A673 (cell line): Measurements from ENCODE around the gene ANO1. TPM values are rescaled to one million over a fixed set of nuclear protein-coding genes. Genes with fewer than 3 reads are reported as not detected.
A peak's percentile ranks its signal among the peaks of the same experiment; 100 is the strongest.

ENCODE experiments used
- BruUV-seq: library from RNA; stranded (reverse); fragments of 400-500 nt; replicated peaks from 2 replicates; lab custom pipeline; 2021; lab: Mats Ljungman, UMichigan
- CTCF ChIA-PET: fragments of 300-600 bp; sonication (Branson Sonifier 250); formaldehyde crosslinking; loops from one replicate; lab custom pipeline; 2022; ENCODE audit warnings: antibody characterized with exemption; lab: Charles Lee
- POLR2A ChIA-PET: fragments of 300-600 bp; sonication (Branson Sonifier 250); formaldehyde crosslinking; loops from one replicate; lab custom pipeline; 2022; ENCODE audit warnings: antibody characterized with exemption; ENCODE audit not compliant: low non-redundant PET; lab: Charles Lee
- DNase-seq: peaks from one replicate; pipeline ENCODE4 v3.0.0-alpha.2; 2015; ENCODE audit warnings: low spot score
- H3K27ac ChIP-seq: fragments of 200-600 bp; sonication (generic); 2 replicates; pipeline ENCODE4 v1.5.1; 2016; ENCODE audit warnings: mixed run types, low read depth, mild to moderate bottlenecking, mixed read lengths, antibody characterized with exemption, low read length; ENCODE audit not compliant: poor library complexity, severe bottlenecking
- H3K27me3 ChIP-seq: fragments of 200-600 bp; sonication (generic); replicated peaks from 2 replicates; pipeline ENCODE4 v1.6.1; 2017; ENCODE audit warnings: mixed run types, low read depth, mild to moderate bottlenecking, mixed read lengths, antibody characterized with exemption, low read length; ENCODE audit not compliant: insufficient read depth, poor library complexity
- H3K36me3 ChIP-seq: fragments of 200-600 bp; sonication (generic); 2 replicates; pipeline ENCODE4 v1.6.1; 2016; ENCODE audit warnings: mixed run types, mild to moderate bottlenecking, mixed read lengths, antibody characterized with exemption, low read length; ENCODE audit not compliant: insufficient read depth, poor library complexity, severe bottlenecking
- H3K4me1 ChIP-seq: fragments of 200-600 bp; sonication (generic); 2 replicates; pipeline ENCODE4 v1.6.1; 2017; ENCODE audit warnings: mixed run types, mild to moderate bottlenecking, mixed read lengths, antibody characterized with exemption, low read length; ENCODE audit not compliant: insufficient read depth, poor library complexity, severe bottlenecking
- H3K4me3 ChIP-seq: fragments of 200-600 bp; sonication (generic); 2 replicates; pipeline ENCODE4 v1.5.1; 2016; ENCODE audit warnings: low read depth, mixed run types, mild to moderate bottlenecking, mixed read lengths, low read length; ENCODE audit not compliant: poor library complexity, severe bottlenecking
- H3K9me3 ChIP-seq: fragments of 200-600 bp; sonication (generic); 2 replicates; pipeline ENCODE4 v1.6.1; 2016; ENCODE audit warnings: mixed run types, low read depth, mild to moderate bottlenecking, mixed read lengths, antibody characterized with exemption, low read length; ENCODE audit not compliant: poor library complexity, severe bottlenecking
- CTCF ChIP-seq: fragments of 300-800, 200-600 bp; sonication (generic); conservative IDR thresholded peaks from 2 replicates; pipeline ENCODE4 v1.5.1; 2017; ENCODE audit warnings: low read depth, mild to moderate bottlenecking, antibody characterized with exemption, low read length, moderate library complexity, mixed read lengths
- EZH2 ChIP-seq: fragments of 200-600 bp; sonication (generic); IDR thresholded peaks from 2 replicates; pipeline ENCODE4 v1.6.1; 2017; ENCODE audit warnings: borderline replicate concordance, low read depth, mild to moderate bottlenecking, mixed read lengths, antibody characterized with exemption, low read length; ENCODE audit not compliant: poor library complexity, severe bottlenecking
- intact Hi-C: fragments of 100-400 bp; cut with micrococcal nuclease; formaldehyde crosslinking; loops from one replicate; pipeline ENCODE4 v1.10.0; 2022; ENCODE audit not compliant: unreplicated experiment
- total RNA-seq: library from RNA; stranded (reverse); gene quantifications from 2 replicates; pipeline ENCODE4 v1.2.3, GENCODE V29; 2021

Gene ANO1
- total RNA-seq, 1 experiment from 2014 or later: 0.90 TPM

- peaks cover 39% of the 10 kb centered on the region for H3K4me1 ChIP-seq
- CTCF ChIA-PET: no interaction called here
- BruUV-seq: no TSS peak
These were observed 60.3 kb downstream of the ANO1 start for GRCh38 chr11:70138403-70138802.

DNA sequence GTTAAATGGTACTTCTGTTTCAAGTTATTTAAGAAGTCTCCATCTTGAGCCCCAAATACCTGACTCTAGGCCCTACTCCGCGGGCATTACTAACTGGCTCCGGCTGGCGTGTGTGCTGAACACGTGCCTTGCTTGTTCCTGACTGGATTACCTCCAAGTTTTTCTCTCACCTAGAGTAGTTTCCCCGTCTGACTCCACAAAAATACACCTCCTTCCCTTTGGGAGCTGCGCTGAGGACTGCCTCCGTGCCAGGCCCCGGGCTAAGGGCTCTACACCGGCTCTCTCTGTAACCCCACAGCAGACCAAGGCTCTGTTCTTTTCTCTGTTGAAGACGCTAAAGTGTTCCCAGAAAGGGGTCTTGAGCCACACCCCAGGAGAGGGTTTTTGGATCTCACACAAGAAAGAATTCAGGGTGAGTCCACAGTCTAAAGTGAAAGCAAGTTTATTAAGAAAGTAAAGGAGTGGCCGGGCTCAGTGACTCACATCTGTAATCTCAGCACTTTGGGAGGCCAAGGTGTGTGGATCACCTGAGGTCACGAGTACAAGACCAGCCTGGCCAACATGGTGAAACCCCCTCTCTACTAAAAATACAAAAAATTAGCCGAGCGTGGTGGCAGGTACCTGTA lies 61.8 kb downstream of the ANO1 start:
- ChIA-PET POLR2A (no interaction called here), CTCF (no interaction called here)
- H3K36me3 ChIP-seq: no peaks in the 10 kb centered on the region
- H3K9me3 ChIP-seq: no peaks in the 10 kb centered on the region
- H3K4me1 ChIP-seq: peaks cover 39% of the 10 kb centered on the region
- no peak for TF ChIP-seq CTCF
- no peak for TF ChIP-seq EZH2
- no peak for DNase-seq
- BruUV-seq: no TSS peak
- intact Hi-C loops: no loop called here
- H3K4me3 ChIP-seq: no peak overlapping the region
- no peaks in the 10 kb centered on the region for H3K27me3 ChIP-seq
- no peak overlapping the region for H3K27ac ChIP-seq

More at GRCh38 chr11:70138403-70138802, 60.3 kb downstream of the ANO1 start:
- H3K27ac ChIP-seq: no peak overlapping the region
- no peaks in the 10 kb centered on the region for H3K9me3 ChIP-seq
- H3K4me3 ChIP-seq: no peak overlapping the region
- intact Hi-C loops: no loop called here
- no peaks in the 10 kb centered on the region for H3K36me3 ChIP-seq
- no peak for DNase-seq
- no peaks in the 10 kb centered on the region for H3K27me3 ChIP-seq
- TF ChIP-seq CTCF: no peak
- no peak for TF ChIP-seq EZH2
- POLR2A ChIA-PET: no interaction called here

GRCh38 chr11:70140711-70141485 lies 62.8 kb downstream of the ANO1 start:
- TF ChIP-seq CTCF (no peak), EZH2 (no peak)
- no peaks in the 10 kb centered on the region for H3K36me3 ChIP-seq
- POLR2A ChIA-PET: interaction anchor here (0.8 kb wide), 1 partner anchor 271 kb away, joined by 3 read pairs; no protein-coding TSS in a partner anchor
- H3K27ac ChIP-seq: peak overlapping the region; percentile 69
- no peaks in the 10 kb centered on the region for H3K9me3 ChIP-seq
- no peaks in the 10 kb centered on the region for H3K27me3 ChIP-seq
- CTCF ChIA-PET: no interaction called here
- peak overlapping the region; percentile 26 for H3K4me3 ChIP-seq
- DNase-seq: no peak
- peaks cover 30% of the 10 kb centered on the region for H3K4me1 ChIP-seq
- no TSS peak for BruUV-seq
- intact Hi-C loops: no loop called here
